ENCODE data around the gene DOCK3. TPM values are rescaled to one million over a fixed set of nuclear protein-coding genes. Genes with fewer than 3 reads are reported as not detected.

Gene DOCK3
- total and polyA plus RNA-seq, 2 of the 4 experiments (the other 2 are of a cell fraction): under 0.01 to 0.12 TPM

DNA sequence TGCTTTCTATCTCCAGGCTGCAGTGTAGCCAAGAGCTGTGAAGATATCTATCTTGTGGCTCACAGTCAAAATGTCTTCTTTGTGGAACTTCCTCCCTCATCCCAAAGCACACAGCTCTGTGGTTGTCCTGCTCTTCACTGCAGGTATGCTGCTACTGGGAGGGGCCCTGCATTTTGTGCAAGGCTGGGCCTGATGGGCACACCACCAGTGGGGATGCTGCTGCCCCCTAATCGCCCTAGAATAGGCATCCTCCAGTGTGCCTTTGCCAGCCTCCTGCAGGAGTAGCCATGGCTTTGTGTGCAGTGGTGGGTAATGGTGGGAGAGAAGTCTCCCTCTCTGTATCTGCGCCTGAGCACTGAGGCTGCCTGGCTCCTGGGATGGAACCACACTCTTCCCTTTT is 297.3 kb downstream of the DOCK3 start:
- Histone ChIP-seq H2BK120ac (ENCODE audit: low read depth, low read length) (no peak overlapping the region), H3K9me3 (ENCODE audit: control insufficient read depth, insufficient read depth, low read length) (peaks cover 2% of the 10 kb centered on the region; the same call in 1 of the 2 replicates), H3K23ac (ENCODE audit: low read depth, low read length) (no peak overlapping the region), H2BK20ac (ENCODE audit: low read depth, low read length) (no peak overlapping the region), H2AK5ac (ENCODE audit: low read depth, low read length) (no peak overlapping the region), H3K27me3 (ENCODE audit: control insufficient read depth, insufficient read depth, low read length) (no peaks in the 10 kb centered on the region), H3K4ac (ENCODE audit: low read depth, low read length) (no peak overlapping the region), H4K20me1 (ENCODE audit: insufficient read depth, low read length) (no peaks in the 10 kb centered on the region), H3K9ac (ENCODE audit: low read depth, low read length) (no peak overlapping the region), H3K4me3 (ENCODE audit: insufficient read depth, low read depth, low read length) (no peak overlapping the region), H3K56ac (ENCODE audit: extremely low read depth, insufficient read depth, low read length) (no peak overlapping the region), H2BK5ac (ENCODE audit: low read depth, low read length, poor library complexity, severe bottlenecking) (no peak overlapping the region), H4K8ac (ENCODE audit: low read depth in 2 of 2, low read length in 2 of 2) (no peak overlapping the region), H3K14ac (replicated peaks; ENCODE audit: low read depth, low read length) (no peak overlapping the region), H3K9me1 (ENCODE audit: insufficient read depth, low read length) (no peaks in the 10 kb centered on the region), H3K36me3 (ENCODE audit: control insufficient read depth, insufficient read depth, low read length) (no peaks in the 10 kb centered on the region), H2AK9ac (replicated peaks; ENCODE audit: low read depth, low read length, poor library complexity) (no peak overlapping the region), H2BK15ac (ENCODE audit: low read depth, low read length) (no peak overlapping the region), H3K27ac (ENCODE audit: insufficient read depth, low read length) (no peak overlapping the region), H4K91ac (ENCODE audit: insufficient read depth, low read depth, low read length) (no peak overlapping the region), H3K4me2 (ENCODE audit: low read depth, low read length) (no peak overlapping the region), H2AFZ (replicated peaks; ENCODE audit: low read length, poor library complexity) (no peak overlapping the region), H3K79me1 (ENCODE audit: low read depth in 1 of 2, low read length in 2 of 2) (no peaks in the 10 kb centered on the region), H4K5ac (ENCODE audit: low read depth, low read length) (no peak overlapping the region), H3K18ac (ENCODE audit: low read depth, low read length) (no peak overlapping the region), H3K4me1 (ENCODE audit: control insufficient read depth, insufficient read depth, low read length) (no peaks in the 10 kb centered on the region)
- no peak for DNase-seq
- dilution Hi-C loops (cut with HindIII; ENCODE audit: low sequenced_read_pairs, unreplicated experiment): no loop called here
- BruUV-seq (replicated peaks): no TSS peak
- CTCF ChIA-PET: interaction anchor here (0.7 to 0.8 kb wide), 2 partner anchors 9 to 244 kb away, joined by 3 to 6 read pairs; no protein-coding TSS in a partner anchor
- no CpG with 5 or more reads among the region's 2 CpGs for WGBS, 2 experiments (ENCODE audit: extremely low coverage in 2 of 2, insufficient read length in 1 of 2)
- intact Hi-C loops (cut with micrococcal nuclease): loop anchor here (5.0 kb wide), 1 partner anchor 415 kb away; the partner anchor contains the start of gene MANF
- ATAC-seq (ENCODE audit: low read depth): no peak
- TF ChIP-seq POLR2A (IDR thresholded peaks at IDR 0.05; ENCODE audit: low read depth, low read length) (no peak), MAZ (IDR thresholded peaks at IDR 0.05; ENCODE audit: borderline replicate concordance, low read depth, low read length) (no peak), SMC3 (IDR thresholded peaks at IDR 0.05; ENCODE audit: low read depth, low read length) (no peak), RCOR1 (IDR thresholded peaks at IDR 0.05; ENCODE audit: insufficient replicate concordance, low read length) (no peak), CEBPB (IDR thresholded peaks at IDR 0.05; ENCODE audit: low read depth, low read length) (no peak), USF2 (IDR thresholded peaks at IDR 0.05; ENCODE audit: low read depth, low read length) (no peak), RAD21 (IDR thresholded peaks at IDR 0.05; ENCODE audit: low read length) (no peak), MXI1 (IDR thresholded peaks at IDR 0.05; ENCODE audit: borderline replicate concordance, low read depth, low read length) (no peak), RFX5 (IDR thresholded peaks at IDR 0.05; ENCODE audit: low read depth, low read length) (no peak), FOS (IDR thresholded peaks at IDR 0.05; ENCODE audit: low read depth, low read length) (no peak), NFE2L2 (IDR thresholded peaks at IDR 0.05; ENCODE audit: low read depth, low read length) (no peak), BHLHE40 (IDR thresholded peaks at IDR 0.05; ENCODE audit: low read depth, low read length) (no peak), CHD1 (IDR thresholded peaks at IDR 0.05; ENCODE audit: low read depth, low read length) (no peak), MAFK (IDR thresholded peaks at IDR 0.05; ENCODE audit: low read depth, low read length) (no peak)
- TF ChIP-seq, protein P1, sequence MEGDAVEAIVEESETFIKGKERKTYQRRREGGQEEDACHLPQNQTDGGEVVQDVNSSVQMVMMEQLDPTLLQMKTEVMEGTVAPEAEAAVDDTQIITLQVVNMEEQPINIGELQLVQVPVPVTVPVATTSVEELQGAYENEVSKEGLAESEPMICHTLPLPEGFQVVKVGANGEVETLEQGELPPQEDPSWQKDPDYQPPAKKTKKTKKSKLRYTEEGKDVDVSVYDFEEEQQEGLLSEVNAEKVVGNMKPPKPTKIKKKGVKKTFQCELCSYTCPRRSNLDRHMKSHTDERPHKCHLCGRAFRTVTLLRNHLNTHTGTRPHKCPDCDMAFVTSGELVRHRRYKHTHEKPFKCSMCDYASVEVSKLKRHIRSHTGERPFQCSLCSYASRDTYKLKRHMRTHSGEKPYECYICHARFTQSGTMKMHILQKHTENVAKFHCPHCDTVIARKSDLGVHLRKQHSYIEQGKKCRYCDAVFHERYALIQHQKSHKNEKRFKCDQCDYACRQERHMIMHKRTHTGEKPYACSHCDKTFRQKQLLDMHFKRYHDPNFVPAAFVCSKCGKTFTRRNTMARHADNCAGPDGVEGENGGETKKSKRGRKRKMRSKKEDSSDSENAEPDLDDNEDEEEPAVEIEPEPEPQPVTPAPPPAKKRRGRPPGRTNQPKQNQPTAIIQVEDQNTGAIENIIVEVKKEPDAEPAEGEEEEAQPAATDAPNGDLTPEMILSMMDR (conservative IDR thresholded peaks at IDR 0.05; ENCODE audit: low read depth, low read length): no peak
- TF ChIP-seq, protein P2, sequence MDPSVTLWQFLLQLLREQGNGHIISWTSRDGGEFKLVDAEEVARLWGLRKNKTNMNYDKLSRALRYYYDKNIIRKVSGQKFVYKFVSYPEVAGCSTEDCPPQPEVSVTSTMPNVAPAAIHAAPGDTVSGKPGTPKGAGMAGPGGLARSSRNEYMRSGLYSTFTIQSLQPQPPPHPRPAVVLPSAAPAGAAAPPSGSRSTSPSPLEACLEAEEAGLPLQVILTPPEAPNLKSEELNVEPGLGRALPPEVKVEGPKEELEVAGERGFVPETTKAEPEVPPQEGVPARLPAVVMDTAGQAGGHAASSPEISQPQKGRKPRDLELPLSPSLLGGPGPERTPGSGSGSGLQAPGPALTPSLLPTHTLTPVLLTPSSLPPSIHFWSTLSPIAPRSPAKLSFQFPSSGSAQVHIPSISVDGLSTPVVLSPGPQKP (IDR thresholded peaks at IDR 0.05; ENCODE audit: borderline replicate concordance, low read depth, low read length): no peak
- POLR2A ChIA-PET (ENCODE audit: unreplicated experiment): no interaction called here
- in situ Hi-C loops (cut with MboI; ENCODE audit: low sequenced_read_pairs): no loop called here

All from IMR-90 (cell line).